GM18868 (cell line): Measurements from ENCODE around the gene UNG.

ENCODE experiments used
- ATAC-seq: cut with Tn5 transposase; IDR thresholded peaks from one replicate; pipeline ENCODE4 v1.9.1; 2021; ENCODE audit warnings: mild to moderate bottlenecking, moderate library complexity; ENCODE audit not compliant: unreplicated experiment

Gene UNG

DNA sequence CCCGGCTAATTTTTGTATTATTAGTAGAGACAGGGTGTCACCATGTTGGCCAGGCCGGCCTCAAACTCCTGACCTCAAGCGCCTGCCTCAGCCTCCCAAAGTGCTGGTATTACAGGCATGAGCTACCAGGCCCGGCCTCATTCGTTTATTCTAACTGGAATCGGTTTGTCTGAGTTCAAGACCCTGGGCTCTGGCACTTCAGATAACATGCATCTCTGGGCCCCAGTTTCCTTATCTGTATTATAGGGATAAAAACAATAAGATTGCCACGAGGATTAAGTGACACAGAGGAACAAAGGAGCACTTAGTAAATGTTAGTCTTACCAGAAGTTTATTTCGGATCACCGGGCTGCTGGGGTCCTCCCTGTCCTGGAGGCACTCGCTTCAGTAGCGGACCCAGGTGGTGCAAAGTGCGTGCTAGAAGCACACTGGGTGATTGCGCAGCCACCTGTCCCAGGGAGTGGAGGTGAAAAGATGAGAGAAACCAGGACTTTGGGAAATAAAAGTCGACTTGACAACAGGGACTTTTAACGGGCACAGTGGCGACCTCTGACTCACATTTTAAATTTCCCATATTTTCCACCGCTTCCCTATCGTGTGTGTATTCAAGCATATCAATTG, 56.5 kb downstream of the UNG start:
- ATAC-seq, result no peak

DNA sequence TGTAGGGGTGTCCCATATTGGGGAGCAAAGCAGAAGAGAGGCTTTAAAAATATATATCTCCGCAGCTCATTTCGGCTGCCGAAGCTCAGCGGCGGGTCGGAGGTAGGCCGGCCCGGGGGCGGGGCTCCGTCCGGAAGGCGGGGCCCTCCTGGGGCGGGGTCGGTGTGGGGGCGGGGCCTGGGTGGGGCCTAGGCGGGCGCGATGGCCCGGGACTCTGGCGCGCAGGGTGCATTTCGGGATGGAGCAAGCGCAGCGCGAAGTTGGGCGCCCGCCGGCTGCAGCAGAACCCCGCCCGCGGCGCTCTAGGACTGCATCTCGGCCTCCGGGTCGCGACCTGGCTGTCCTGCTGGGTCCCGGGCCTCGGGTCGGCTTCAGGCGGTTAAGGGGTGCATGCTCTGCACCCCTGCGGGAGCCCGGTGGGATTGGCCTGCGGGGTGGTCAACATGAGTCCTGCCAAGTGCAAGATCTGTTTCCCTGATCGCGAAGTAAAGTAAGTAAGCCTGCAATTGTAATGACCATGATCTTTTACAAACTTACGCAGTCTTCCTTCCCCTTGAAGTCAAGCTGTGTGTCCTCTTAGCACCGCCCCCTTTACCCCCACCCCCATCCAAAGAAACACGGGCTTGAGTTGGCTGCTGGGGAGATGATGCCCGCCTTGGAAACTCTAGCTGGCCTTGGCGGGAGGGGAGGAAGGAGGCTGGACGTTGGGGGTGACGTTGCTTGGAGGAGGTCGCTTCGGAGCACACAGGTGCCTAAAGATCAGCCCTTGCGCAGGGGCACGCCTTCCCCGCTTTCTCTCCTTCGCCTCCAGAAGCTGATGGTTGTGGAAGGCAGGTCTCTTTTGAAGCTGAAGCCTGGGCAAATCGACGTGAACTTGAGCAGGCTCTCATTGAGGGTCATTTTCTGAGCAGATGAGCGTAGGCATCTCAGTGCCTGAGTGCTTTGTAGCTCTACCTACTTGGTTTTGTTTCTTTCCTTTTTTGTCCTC, 57.3 kb downstream of the UNG start:
- ATAC-seq, result peak; percentile 83

DNA sequence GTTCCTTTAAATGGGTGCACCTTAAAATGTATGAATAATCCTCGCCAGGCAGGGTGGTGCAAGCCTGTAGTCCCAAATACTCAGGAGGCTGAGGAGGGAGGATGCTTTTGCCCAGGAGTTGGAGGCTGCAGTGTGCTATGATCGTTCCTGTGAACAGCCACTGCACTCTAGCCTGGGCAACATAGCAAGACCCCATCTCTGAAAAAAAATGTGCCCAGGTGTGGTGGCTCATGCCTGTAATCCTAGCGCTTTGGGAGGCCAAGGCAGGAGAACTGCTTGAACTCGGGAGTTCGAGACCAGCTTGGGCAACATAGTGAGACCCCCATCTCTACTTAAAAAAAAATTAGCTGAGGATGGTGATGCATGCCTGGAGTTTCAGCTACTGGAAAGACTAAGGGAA, 58.6 kb downstream of the UNG start:
- ATAC-seq, result no peak

DNA sequence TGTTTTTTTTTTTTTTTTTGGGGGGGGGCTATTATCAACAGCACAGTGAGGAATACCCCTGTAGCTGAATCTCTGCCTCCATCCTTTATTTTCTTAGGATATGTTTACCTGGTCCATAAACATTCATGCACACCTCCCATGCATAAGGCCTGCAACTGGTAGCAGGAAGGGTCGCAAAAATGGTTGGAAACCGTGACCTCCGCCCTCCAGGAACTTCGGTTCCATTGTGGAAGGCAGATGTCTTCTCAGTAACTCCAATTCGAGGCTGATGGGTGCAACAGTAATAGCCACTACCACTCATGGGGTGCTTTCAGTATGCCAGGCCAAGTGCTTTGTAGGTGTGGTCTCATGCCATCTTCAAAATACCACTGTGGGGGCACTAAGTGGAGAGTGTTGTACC, 59.2 kb downstream of the UNG start:
- ATAC-seq, result no peak

DNA sequence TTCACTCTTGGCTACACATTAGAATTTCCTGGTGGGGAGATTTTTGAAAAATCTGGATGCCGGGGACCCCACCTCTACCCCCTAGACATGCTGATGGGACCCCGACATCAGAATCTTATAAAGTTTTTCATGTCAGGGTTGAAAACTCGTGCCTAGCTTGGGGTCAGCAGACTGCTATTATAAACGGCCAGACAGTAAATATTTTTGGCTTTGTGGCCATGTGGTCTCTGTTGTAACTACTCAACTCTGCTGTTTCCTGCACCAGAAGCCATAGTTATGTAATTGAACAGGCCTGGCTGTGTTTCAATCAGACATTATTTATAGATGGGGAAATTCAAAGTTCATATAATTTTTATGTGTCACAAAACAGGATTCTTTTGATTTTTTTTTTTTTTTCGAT, 60.6 kb downstream of the UNG start:
- no peak for ATAC-seq

DNA sequence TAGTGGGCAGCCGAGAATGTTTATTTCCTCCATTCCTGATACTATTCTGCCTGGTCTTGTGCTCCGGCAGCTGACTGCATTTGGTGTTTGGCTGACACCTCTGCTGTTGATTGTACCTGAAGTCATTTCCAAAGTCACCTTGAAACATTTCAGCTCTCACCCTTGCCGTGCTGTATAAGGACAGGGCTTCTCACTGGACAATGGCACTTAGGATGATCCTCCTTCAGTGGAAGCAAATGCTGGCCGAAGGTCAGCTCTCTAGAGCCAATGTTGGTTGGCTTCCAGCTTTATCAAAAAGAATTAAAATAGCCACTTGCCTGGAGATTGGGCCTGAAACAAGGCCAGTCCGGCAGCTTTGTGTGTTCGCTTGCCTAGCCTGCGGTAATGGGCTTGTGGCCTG, 63.0 kb downstream of the UNG start:
- no peak for ATAC-seq
